Glutamatergic neuron (in vitro differentiated cells): ENCODE data around the gene ZNF423. TPM values are rescaled to one million over a fixed set of nuclear protein-coding genes. Genes with fewer than 3 reads are reported as not detected.
A peak's percentile ranks its signal among the peaks of the same experiment; 100 is the strongest.

ENCODE experiments used
- DNase-seq: peaks from one replicate; pipeline ENCODE4 v3.0.0; 2022
- H3K27ac Mint-ChIP-seq: one replicate; pipeline ENCODE4 v1.8.0; 2020; ENCODE audit warnings: mild to moderate bottlenecking, mixed read lengths, inconsistent platforms; ENCODE audit not compliant: unreplicated experiment
- H3K27me3 Mint-ChIP-seq: one replicate; pipeline ENCODE4 v1.8.0; 2020; ENCODE audit warnings: mild to moderate bottlenecking, moderate library complexity, mixed read lengths, inconsistent platforms; ENCODE audit not compliant: unreplicated experiment
- H3K36me3 Mint-ChIP-seq: one replicate; pipeline ENCODE4 v1.8.0; 2020; ENCODE audit warnings: mild to moderate bottlenecking, mixed read lengths, inconsistent platforms; ENCODE audit not compliant: unreplicated experiment
- H3K4me1 Mint-ChIP-seq: one replicate; pipeline ENCODE4 v1.8.0; 2020; ENCODE audit warnings: mild to moderate bottlenecking, low read depth, mixed read lengths, inconsistent platforms; ENCODE audit not compliant: unreplicated experiment
- H3K4me3 Mint-ChIP-seq: one replicate; pipeline ENCODE4 v1.8.0; 2020; ENCODE audit warnings: mild to moderate bottlenecking, mixed read lengths, inconsistent platforms; ENCODE audit not compliant: unreplicated experiment
- H3K9me3 Mint-ChIP-seq: one replicate; pipeline ENCODE4 v1.8.0; 2020; ENCODE audit warnings: mild to moderate bottlenecking, moderate library complexity, mixed read lengths, inconsistent platforms; ENCODE audit not compliant: unreplicated experiment
- CTCF ChIP-seq: fragments of 200-600 bp; sonication (generic); IDR thresholded peaks from one replicate; pipeline ENCODE4 v1.5.0; 2021; ENCODE audit not compliant: partially characterized antibody, unreplicated experiment
- total RNA-seq: library from RNA; stranded (reverse); fragmentation: NEBNext Ultra II Directional; extraction: Animal tissue kit (Norgen Biotek cat#: 25700); gene quantifications from one replicate; pipeline ENCODE4 v1.2.1, GENCODE V29; 2021; ENCODE audit not compliant: unreplicated experiment

The ZNF423 gene
- total RNA-seq, 1 donor from 2014 or later: 149 TPM

GRCh38 chr16:49602201-49602975 is 253.5 kb downstream of the ZNF423 start:
- Mint-ChIP-seq H3K27me3 (peaks cover 16% of the 10 kb centered on the region), H3K4me3 (no peak overlapping the region), H3K4me1 (peaks cover 55% of the 10 kb centered on the region), H3K9me3 (peaks cover 20% of the 10 kb centered on the region), H3K27ac (peak overlapping the region; percentile 10), H3K36me3 (no peaks in the 10 kb centered on the region)
- DNase-seq: no peak
- TF ChIP-seq CTCF: no peak

- no peak overlapping the region for H3K4me3 Mint-ChIP-seq
- peaks cover 20% of the 10 kb centered on the region for H3K9me3 Mint-ChIP-seq
- no peak for TF ChIP-seq CTCF
- H3K27ac Mint-ChIP-seq: peak overlapping the region; percentile 10
- H3K4me1 Mint-ChIP-seq: peaks cover 52% of the 10 kb centered on the region
- no peaks in the 10 kb centered on the region for H3K36me3 Mint-ChIP-seq
- H3K27me3 Mint-ChIP-seq: peaks cover 12% of the 10 kb centered on the region
- no peak for DNase-seq
Measured at GRCh38 chr16:49601576-49601975, 254.3 kb downstream of the ZNF423 start.

GRCh38 chr16:49600976-49601375 is 254.9 kb downstream of the ZNF423 start:
- Mint-ChIP-seq H3K36me3 (no peaks in the 10 kb centered on the region), H3K9me3 (peaks cover 18% of the 10 kb centered on the region), H3K27me3 (peaks cover 12% of the 10 kb centered on the region), H3K4me3 (no peak overlapping the region), H3K4me1 (peaks cover 54% of the 10 kb centered on the region), H3K27ac (no peak overlapping the region)
- no peak for TF ChIP-seq CTCF
- no peak for DNase-seq

GRCh38 chr16:49600536-49600935 is 255.4 kb downstream of the ZNF423 start:
- H3K4me1 Mint-ChIP-seq: peaks cover 52% of the 10 kb centered on the region
- H3K27me3 Mint-ChIP-seq: peaks cover 12% of the 10 kb centered on the region
- H3K27ac Mint-ChIP-seq: no peak overlapping the region
- H3K4me3 Mint-ChIP-seq: no peak overlapping the region
- H3K36me3 Mint-ChIP-seq: no peaks in the 10 kb centered on the region
- DNase-seq: no peak
- TF ChIP-seq CTCF: no peak
- H3K9me3 Mint-ChIP-seq: peaks cover 15% of the 10 kb centered on the region

- H3K27ac Mint-ChIP-seq: peak overlapping the region; percentile 3
- H3K9me3 Mint-ChIP-seq: peaks cover 18% of the 10 kb centered on the region
- no peak for TF ChIP-seq CTCF
- H3K27me3 Mint-ChIP-seq: peaks cover 12% of the 10 kb centered on the region
- H3K4me1 Mint-ChIP-seq: peaks cover 51% of the 10 kb centered on the region
- DNase-seq: no peak
- no peaks in the 10 kb centered on the region for H3K36me3 Mint-ChIP-seq
- H3K4me3 Mint-ChIP-seq: no peak overlapping the region
Measured at GRCh38 chr16:49599704-49600103, 256.2 kb downstream of the ZNF423 start.
